ENCODE measurements around the gene PISD.

Gene PISD

DNA sequence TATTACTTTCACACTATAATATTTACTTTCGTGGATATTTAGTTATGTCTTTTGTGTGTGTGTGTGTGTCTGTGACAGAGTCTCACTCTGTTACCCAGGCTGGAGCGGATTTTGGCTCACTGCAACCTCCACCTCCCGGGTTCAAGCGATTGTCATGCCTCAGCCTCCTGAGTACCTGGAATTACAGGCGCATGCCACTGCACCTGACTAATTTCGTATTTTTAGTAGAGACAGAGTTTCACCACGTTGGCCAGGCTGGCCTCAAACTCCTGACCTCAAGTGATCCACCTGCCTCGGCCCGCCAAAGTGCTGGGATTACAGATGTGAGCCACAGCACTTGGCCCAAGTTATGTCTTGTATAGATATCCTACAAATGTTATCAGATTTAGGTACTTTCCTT lies 9.9 kb downstream of the PISD start:
- TF ChIP-seq, protein P1, sequence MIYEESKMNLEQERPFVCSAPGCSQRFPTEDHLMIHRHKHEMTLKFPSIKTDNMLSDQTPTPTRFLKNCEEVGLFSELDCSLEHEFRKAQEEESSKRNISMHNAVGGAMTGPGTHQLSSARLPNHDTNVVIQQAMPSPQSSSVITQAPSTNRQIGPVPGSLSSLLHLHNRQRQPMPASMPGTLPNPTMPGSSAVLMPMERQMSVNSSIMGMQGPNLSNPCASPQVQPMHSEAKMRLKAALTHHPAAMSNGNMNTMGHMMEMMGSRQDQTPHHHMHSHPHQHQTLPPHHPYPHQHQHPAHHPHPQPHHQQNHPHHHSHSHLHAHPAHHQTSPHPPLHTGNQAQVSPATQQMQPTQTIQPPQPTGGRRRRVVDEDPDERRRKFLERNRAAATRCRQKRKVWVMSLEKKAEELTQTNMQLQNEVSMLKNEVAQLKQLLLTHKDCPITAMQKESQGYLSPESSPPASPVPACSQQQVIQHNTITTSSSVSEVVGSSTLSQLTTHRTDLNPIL (CRISPR knock-in tag; IDR thresholded peaks at IDR 0.05; ENCODE audit: low read depth): no peak
- no peak for TF ChIP-seq ARNTL (CRISPR knock-in tag; IDR thresholded peaks at IDR 0.05; ENCODE audit: borderline replicate concordance, low read depth)
- TF ChIP-seq ZFP3 (CRISPR knock-in tag; IDR thresholded peaks at IDR 0.05): no peak
- no peak for TF ChIP-seq ZC3H10 (CRISPR knock-in tag; IDR thresholded peaks at IDR 0.05)
- no peak for ATAC-seq

DNA sequence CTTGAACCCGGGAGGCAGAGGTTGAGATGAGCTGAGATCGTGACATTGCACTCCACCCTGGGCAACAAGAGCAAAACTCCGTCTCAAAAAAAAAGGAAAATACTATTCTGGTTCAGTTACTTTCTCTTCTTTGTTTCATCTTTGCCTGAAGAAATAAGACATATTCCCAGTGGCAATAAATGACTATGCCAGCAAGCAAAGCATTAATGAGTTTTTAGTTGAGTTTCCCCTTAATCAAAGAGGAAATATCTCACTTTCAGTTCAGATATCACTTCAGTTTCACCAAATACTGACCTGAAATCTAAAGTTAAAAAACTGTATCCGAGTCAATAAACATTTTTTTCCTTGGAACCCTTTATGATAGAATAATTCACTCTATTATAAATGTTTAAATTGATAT lies 10.4 kb downstream of the PISD start:
- TF ChIP-seq, protein P2, sequence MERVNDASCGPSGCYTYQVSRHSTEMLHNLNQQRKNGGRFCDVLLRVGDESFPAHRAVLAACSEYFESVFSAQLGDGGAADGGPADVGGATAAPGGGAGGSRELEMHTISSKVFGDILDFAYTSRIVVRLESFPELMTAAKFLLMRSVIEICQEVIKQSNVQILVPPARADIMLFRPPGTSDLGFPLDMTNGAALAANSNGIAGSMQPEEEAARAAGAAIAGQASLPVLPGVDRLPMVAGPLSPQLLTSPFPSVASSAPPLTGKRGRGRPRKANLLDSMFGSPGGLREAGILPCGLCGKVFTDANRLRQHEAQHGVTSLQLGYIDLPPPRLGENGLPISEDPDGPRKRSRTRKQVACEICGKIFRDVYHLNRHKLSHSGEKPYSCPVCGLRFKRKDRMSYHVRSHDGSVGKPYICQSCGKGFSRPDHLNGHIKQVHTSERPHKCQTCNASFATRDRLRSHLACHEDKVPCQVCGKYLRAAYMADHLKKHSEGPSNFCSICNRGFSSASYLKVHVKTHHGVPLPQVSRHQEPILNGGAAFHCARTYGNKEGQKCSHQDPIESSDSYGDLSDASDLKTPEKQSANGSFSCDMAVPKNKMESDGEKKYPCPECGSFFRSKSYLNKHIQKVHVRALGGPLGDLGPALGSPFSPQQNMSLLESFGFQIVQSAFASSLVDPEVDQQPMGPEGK (CRISPR knock-in tag; IDR thresholded peaks at IDR 0.05; ENCODE audit: borderline replicate concordance): no peak
- TF ChIP-seq GLIS3 (CRISPR knock-in tag; IDR thresholded peaks at IDR 0.05): no peak
- TF ChIP-seq, protein P3, sequence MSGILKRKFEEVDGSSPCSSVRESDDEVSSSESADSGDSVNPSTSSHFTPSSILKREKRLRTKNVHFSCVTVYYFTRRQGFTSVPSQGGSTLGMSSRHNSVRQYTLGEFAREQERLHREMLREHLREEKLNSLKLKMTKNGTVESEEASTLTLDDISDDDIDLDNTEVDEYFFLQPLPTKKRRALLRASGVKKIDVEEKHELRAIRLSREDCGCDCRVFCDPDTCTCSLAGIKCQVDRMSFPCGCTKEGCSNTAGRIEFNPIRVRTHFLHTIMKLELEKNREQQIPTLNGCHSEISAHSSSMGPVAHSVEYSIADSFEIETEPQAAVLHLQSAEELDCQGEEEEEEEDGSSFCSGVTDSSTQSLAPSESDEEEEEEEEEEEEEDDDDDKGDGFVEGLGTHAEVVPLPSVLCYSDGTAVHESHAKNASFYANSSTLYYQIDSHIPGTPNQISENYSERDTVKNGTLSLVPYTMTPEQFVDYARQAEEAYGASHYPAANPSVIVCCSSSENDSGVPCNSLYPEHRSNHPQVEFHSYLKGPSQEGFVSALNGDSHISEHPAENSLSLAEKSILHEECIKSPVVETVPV (CRISPR knock-in tag; IDR thresholded peaks at IDR 0.05): no peak
- no peak for TF ChIP-seq OSR1 (CRISPR knock-in tag; IDR thresholded peaks at IDR 0.05)
- TF ChIP-seq ISL1 (CRISPR knock-in tag; IDR thresholded peaks at IDR 0.05): no peak
- no peak for TF ChIP-seq ESRRG (CRISPR knock-in tag; IDR thresholded peaks at IDR 0.05)
- TF ChIP-seq SNAI2 (CRISPR knock-in tag; IDR thresholded peaks at IDR 0.05): no peak
- TF ChIP-seq, protein P4, sequence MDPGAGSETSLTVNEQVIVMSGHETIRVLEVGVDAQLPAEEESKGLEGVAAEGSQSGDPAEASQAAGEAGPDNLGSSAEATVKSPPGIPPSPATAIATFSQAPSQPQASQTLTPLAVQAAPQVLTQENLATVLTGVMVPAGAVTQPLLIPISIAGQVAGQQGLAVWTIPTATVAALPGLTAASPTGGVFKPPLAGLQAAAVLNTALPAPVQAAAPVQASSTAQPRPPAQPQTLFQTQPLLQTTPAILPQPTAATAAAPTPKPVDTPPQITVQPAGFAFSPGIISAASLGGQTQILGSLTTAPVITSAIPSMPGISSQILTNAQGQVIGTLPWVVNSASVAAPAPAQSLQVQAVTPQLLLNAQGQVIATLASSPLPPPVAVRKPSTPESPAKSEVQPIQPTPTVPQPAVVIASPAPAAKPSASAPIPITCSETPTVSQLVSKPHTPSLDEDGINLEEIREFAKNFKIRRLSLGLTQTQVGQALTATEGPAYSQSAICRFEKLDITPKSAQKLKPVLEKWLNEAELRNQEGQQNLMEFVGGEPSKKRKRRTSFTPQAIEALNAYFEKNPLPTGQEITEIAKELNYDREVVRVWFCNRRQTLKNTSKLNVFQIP (CRISPR knock-in tag; IDR thresholded peaks at IDR 0.05; ENCODE audit: borderline replicate concordance, low read depth): no peak
- no peak for TF ChIP-seq CSDC2 (CRISPR knock-in tag; IDR thresholded peaks at IDR 0.05)
- no peak for TF ChIP-seq RARB (CRISPR knock-in tag; IDR thresholded peaks at IDR 0.05)
- ATAC-seq: no peak

DNA sequence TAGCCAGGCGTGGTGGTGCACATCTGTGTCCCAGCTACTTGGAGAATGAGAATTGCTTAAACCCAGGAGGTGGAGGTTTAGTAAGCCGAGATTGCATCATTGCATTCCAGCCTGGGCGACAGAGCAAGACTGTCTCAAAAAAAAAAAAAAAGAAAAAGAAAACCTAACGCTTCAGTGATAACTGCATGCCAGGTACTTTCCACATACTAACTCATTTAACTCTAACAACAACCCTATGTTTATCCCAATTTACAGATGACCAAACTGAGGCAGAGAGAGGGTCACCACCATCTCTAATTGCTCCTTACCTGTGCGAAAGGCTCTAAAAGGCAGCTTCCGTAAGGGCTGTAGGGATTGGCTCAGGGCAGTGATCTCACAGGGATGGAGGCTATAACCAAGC lies 11.6 kb downstream of the PISD start:
- ATAC-seq: no peak
- TF ChIP-seq ARNTL (CRISPR knock-in tag; IDR thresholded peaks at IDR 0.05; ENCODE audit: borderline replicate concordance, low read depth) (no peak), ZFP3 (CRISPR knock-in tag; IDR thresholded peaks at IDR 0.05) (no peak), TCF4 (CRISPR knock-in tag; IDR thresholded peaks at IDR 0.05; ENCODE audit: borderline replicate concordance) (no peak), GLIS3 (CRISPR knock-in tag; IDR thresholded peaks at IDR 0.05) (no peak), PPARA (CRISPR knock-in tag; IDR thresholded peaks at IDR 0.05; ENCODE audit: borderline replicate concordance) (no peak), BACH2 (CRISPR knock-in tag; IDR thresholded peaks at IDR 0.05; ENCODE audit: borderline replicate concordance) (no peak), ZNF70 (CRISPR knock-in tag; IDR thresholded peaks at IDR 0.05) (no peak)
- TF ChIP-seq, protein P5, sequence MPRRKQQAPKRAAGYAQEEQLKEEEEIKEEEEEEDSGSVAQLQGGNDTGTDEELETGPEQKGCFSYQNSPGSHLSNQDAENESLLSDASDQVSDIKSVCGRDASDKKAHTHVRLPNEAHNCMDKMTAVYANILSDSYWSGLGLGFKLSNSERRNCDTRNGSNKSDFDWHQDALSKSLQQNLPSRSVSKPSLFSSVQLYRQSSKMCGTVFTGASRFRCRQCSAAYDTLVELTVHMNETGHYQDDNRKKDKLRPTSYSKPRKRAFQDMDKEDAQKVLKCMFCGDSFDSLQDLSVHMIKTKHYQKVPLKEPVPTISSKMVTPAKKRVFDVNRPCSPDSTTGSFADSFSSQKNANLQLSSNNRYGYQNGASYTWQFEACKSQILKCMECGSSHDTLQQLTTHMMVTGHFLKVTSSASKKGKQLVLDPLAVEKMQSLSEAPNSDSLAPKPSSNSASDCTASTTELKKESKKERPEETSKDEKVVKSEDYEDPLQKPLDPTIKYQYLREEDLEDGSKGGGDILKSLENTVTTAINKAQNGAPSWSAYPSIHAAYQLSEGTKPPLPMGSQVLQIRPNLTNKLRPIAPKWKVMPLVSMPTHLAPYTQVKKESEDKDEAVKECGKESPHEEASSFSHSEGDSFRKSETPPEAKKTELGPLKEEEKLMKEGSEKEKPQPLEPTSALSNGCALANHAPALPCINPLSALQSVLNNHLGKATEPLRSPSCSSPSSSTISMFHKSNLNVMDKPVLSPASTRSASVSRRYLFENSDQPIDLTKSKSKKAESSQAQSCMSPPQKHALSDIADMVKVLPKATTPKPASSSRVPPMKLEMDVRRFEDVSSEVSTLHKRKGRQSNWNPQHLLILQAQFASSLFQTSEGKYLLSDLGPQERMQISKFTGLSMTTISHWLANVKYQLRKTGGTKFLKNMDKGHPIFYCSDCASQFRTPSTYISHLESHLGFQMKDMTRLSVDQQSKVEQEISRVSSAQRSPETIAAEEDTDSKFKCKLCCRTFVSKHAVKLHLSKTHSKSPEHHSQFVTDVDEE (CRISPR knock-in tag; IDR thresholded peaks at IDR 0.05): no peak

Data from SK-N-SH treated with all-trans-retinoic acid at 6 μM for 48 hours (cell line).